ENCODE results near the gene GPAM.
"Not testable (repeated sequence)": the region's sequence is repeated elsewhere in the genome, so short reads cannot be mapped to it uniquely, and the experiment has no call there.

GPAM gene

GRCh38 chr10:112183329-112184051, at the start of gene GPAM:
Gene GPAM, minus strand, starts transcription at chr10:112183765. Its CDS starts 1,981 bp downstream, at chr10:112181784.
- DNase-seq (ENCODE audit: low spot score), result peak; percentile 90

- DNase-seq (ENCODE audit: low spot score), result no peak
These were observed 49.1 kb upstream of the GPAM start for GRCh38 chr10:112232670-112233069.

GRCh38 chr10:112231602-112232400, 48.2 kb upstream of the GPAM start:
- no peak for DNase-seq (ENCODE audit: low spot score)

GRCh38 chr10:112230325-112230988, 46.9 kb upstream of the GPAM start:
- DNase-seq (ENCODE audit: low spot score), result no peak

- no peak for DNase-seq (ENCODE audit: low spot score)
These were observed 46.3 kb upstream of the GPAM start for GRCh38 chr10:112229901-112230300.

- DNase-seq (ENCODE audit: low spot score), result peak; percentile 34
These were observed 45.5 kb upstream of the GPAM start for GRCh38 chr10:112229096-112229495.

- not testable (repeated sequence) for DNase-seq (ENCODE audit: low spot score)
These were observed 45.0 kb upstream of the GPAM start for GRCh38 chr10:112228366-112229088.

- no peak for DNase-seq (ENCODE audit: low spot score)
These were observed 43.9 kb upstream of the GPAM start for GRCh38 chr10:112227331-112227987.

DNA sequence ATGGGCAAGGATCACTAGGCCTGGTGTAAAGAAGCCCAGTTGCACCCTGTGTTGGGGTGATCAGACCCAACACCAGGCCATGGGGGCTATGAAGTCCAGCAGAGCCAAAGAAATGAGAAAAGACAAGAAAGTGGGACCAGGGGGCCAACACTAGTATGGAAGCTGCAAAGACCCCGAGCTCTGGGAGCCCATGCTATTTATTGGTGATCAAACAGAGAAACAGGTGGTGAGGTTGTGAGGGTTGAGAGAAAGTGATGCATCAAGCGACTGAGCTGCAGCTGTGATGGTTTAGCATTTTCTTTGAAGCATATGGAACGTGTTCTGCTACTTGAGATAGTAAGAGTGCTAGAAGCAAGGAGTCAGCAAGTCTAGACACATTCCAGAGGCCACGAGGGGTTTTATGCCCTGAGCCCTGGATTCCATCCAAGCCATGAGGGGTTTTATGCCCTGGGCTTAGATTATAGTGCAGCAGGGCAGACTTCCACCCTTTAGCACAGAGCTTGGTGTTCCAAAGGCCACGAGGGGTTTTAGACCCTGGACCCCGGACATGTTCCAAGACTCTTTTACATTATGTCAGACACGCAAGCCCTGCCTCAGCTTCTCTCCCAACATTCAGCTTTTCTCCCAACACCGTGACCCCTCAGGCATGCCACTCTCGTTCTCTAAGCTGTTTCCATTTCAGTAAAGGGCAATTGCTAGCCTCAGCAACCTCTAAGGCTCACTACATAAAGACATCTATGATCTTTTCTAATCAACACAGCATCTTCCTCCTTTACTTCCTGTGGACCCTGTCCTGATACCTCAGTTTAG, 43.1 kb upstream of the GPAM start:
- no peak for DNase-seq (ENCODE audit: low spot score)

DNA sequence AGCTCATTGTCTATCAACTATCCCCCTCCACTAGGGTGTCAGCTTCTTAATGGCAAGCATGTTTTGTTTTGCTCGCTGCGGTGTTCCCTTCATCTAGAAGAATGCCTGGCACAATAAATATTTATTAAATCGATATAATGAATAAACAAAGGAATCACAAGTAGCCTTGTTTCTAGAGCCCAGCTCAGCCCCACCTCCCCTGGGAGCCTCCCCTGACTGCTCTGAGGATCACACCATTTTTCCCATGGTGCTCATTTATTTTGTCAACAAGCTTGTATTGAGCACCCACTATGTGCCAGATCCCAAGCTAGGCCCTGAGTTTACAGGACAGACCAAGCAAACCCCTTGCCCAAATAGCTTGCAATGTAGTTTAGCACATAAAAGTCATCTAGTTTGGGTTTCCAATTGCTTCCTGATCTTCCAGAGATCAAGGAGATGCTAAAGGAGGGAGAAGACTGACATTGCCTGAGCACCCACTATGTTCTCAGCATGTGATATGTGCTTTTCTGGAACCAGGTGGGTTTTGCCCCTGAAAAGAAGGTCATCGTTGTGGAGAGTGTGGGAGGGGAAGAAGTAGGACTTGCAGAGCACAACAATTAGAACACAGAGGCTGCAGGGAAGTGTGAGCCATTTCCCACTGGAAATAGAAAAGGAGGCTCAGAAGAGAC, 42.3 kb upstream of the GPAM start:
- DNase-seq (ENCODE audit: low spot score), result no peak

DNA sequence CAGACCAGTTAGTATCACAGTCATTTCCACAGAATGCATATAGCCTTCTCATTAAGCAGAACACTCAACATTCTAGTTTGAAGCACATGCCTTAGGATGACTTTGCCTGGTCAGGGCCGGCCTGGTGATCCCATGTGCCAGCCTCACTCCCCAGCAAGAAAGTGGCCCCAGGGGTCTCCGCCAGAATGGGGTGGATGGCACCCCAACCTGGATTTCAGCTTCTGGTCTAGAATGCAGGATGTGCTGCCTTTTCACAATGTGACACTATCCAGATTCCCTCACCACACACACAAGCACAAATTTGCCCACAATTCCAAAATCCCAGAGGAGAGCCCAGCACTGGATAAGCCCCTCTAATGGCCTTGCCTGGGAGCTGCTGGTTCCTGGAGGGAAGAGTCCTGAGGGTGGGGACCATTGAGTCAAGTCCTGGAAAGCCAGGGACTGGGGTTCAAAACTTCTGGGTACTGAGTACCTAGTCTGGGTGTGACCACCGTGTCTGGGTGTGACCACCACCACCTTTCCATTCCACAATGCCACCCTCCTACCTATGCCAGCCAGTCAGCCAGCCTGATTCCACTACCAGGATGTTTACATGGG, 41.5 kb upstream of the GPAM start:
- DNase-seq (ENCODE audit: low spot score), result no peak

GRCh38 chr10:112223725-112224124, 40.2 kb upstream of the GPAM start:
- peak; percentile 31 for DNase-seq (ENCODE audit: low spot score)

GRCh38 chr10:112222799-112223198, 39.2 kb upstream of the GPAM start:
- DNase-seq (ENCODE audit: low spot score), result no peak

DNA sequence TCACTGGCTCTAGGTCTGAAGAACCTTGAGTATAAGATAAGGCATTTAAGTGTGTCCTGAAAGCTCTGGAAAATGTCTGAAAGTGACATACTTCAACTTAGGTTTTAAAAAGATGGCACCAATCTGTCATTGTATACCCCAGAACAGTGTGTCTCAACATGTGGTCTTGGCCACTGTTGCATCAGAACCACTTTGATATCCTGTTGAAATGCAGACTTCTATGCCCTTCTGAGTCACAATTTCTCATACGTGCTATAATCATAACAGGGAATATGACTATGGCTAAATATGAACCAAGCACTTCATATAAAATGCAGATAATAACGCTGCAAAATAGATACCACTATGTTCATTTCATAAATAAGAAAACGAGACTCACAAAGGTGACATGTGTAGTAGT, 38.0 kb upstream of the GPAM start:
- DNase-seq (ENCODE audit: low spot score), result peak; percentile 18

- peak; percentile 61 for DNase-seq (ENCODE audit: low spot score)
These were observed 35.4 kb upstream of the GPAM start for GRCh38 chr10:112218960-112219359.

DNA sequence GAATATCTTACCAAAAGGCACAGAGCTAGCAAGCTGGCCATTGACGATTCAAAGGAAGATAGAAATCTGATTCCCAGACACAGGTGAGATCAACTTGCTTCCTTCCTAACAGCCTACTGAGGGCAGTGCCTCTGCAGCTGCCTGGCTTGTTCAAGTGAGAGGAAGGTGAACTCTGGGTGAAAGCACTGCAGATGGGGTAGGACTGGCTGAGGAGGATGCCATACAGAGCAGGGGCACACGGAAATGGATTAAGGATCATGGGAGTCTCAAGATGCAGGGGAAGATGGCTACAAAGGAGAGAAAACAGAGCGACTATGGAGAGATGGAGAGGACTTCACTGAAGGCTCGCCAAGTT, 34.4 kb upstream of the GPAM start:
- no peak for DNase-seq (ENCODE audit: low spot score)

DNA sequence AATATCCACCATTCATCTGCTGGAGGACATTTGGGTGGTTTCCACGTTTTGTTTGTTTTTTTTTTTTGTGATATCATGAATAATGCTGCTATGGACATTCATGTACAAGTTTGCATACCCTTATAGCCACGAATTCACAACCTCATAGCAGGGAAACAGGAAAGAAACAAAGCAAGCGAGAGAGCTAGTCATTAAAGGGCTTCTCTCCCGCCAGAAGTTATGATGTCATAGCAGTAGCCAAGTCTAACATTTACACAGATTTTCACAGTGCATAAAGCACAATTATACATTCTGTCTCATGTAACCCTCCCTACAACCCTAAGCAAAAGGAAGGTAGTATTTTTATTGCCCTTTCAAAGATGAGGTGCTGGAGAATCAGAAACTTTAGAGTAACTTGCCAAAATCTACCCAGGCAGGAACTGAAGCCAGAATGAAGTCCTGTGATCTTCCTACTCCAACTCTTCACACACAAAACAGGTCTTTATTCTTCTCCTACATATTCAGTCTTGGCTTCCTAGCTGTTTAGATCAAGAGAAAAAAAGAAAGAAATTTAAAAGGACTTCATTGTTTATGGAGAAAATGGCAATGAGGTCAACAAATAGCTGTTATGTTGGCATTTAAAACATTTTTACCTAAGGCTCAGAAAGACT, 33.9 kb upstream of the GPAM start:
- no peak for DNase-seq (ENCODE audit: low spot score)

DNA sequence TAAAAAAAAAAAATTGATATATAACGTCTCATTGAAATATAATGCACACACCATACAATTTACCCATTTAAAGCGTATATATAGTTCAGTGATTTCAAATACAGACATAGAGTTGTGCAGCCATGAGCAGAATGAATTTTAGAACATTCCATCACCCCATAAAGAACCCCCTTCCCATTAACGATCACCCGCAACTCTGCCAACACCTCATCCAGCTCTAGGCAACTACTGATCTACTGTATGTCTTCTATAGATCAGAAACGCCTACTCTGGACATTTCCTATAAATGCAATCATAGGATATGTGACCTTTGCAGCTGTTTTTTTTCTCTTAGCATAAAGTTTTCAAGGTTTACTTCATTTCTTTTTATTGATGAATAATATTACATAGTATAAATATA, 33.4 kb upstream of the GPAM start:
- DNase-seq (ENCODE audit: low spot score), result no peak

DNA sequence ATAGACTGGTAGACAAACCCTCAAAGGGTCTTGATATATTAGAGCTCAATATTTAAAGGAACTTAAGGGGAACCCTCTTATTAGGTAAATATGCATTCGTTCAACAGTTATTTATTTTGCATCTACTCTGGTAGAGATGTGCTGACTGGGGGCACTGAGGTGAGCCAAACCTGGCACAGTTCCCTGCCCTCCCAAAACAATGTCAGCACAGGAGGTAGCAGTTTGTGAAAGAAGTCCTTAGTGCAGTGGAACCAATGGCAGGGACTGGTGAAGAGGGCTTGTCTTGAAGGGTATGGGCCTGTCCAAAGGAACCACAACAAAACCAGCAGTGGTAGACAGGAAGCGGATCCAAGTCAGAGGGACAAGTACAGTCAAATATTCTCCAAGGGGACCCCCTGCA, 32.6 kb upstream of the GPAM start:
- no peak for DNase-seq (ENCODE audit: low spot score)
